Lower leg skin (tissue), 4 donors: ENCODE data around the gene FOXB1. TPM values are rescaled to one million over a fixed set of nuclear protein-coding genes. Genes with fewer than 3 reads are reported as not detected.

Source experiments
- DNase-seq, 2 donors: peaks; one replicate each; pipeline ENCODE4 v3.0.0-alpha.2; 2019; ENCODE audit warnings: low spot score in 2 of 2
- H3K4me3 ChIP-seq: fragments of 200-600 bp; sonication (generic); 2 replicates; pipeline ENCODE4 v1.5.1; 2017; ENCODE audit warnings: mild to moderate bottlenecking, low read depth; ENCODE audit not compliant: poor library complexity, severe bottlenecking
- CTCF ChIP-seq, 3 donors: fragments of 450-650 bp; IDR thresholded peaks; one replicate each; pipeline ENCODE4 v1.5.1; 2016; ENCODE audit warnings: antibody characterized with exemption in 3 of 3, mild to moderate bottlenecking in 3 of 3, moderate library complexity in 2 of 3
- POLR2A ChIP-seq, 2 donors: fragments of 450-650 bp; IDR thresholded peaks; one replicate each; pipeline ENCODE4 v1.6.1; 2016 to 2017; ENCODE audit warnings: antibody characterized with exemption in 2 of 2, mild to moderate bottlenecking in 1 of 2, moderate library complexity in 1 of 2
- WGBS, 2 donors: methylation state at CpG; one replicate each; pipeline ENCODE4 v1.1.5; 2018; 5-methylcytosine and 5-hydroxymethylcytosine counted together
- intact Hi-C: fragments of 100-400 bp; cut with DNase I; formaldehyde crosslinking; loops from one replicate; pipeline ENCODE4 v1.15.0; 2023; ENCODE audit warnings: low total_unique reads
- total RNA-seq, 4 donors: library from RNA; depleted of rRNA; stranded (reverse); fragments of >200 nt; gene quantifications; one replicate each; pipeline ENCODE4 v1.1.0, GENCODE V29; 2016

FOXB1 gene
- total RNA-seq, 4 donors from 2014 or later, result not detected

GRCh38 chr15:59993041-59993750 is 10.9 kb upstream of the FOXB1 start:
- DNase-seq, result no peak
- H3K4me3 ChIP-seq, result no peak overlapping the region
- intact Hi-C loops, result no loop called here
- TF ChIP-seq POLR2A (IDR thresholded peaks at IDR 0.05) (no peak), CTCF (IDR thresholded peaks at IDR 0.05) (no peak)
- 33 to 40% methylated on average over 34 to 35 of the region's 35 CpGs for WGBS, 2 donors

- DNase-seq, result no peak
- intact Hi-C loops, result no loop called here
These were observed 10.1 kb upstream of the FOXB1 start for GRCh38 chr15:59993950-59994401.

GRCh38 chr15:59994526-59994887 is 9.6 kb upstream of the FOXB1 start:
- no peak overlapping the region for H3K4me3 ChIP-seq
- TF ChIP-seq CTCF (IDR thresholded peaks at IDR 0.05) (no peak), POLR2A (IDR thresholded peaks at IDR 0.05) (no peak)
- WGBS, 2 donors, result 5 to 7% methylated on average over 8 of the region's 8 CpGs
- no peak for DNase-seq
- intact Hi-C loops, result no loop called here

More at GRCh38 chr15:59993950-59994401, 10.1 kb upstream of the FOXB1 start:
- TF ChIP-seq CTCF (IDR thresholded peaks at IDR 0.05) (no peak), POLR2A (IDR thresholded peaks at IDR 0.05) (no peak)
- 9% methylated on average over 19 to 20 of the region's 20 CpGs for WGBS, 2 donors
- no peak overlapping the region for H3K4me3 ChIP-seq

GRCh38 chr15:59994888-59995557 is 9.1 kb upstream of the FOXB1 start:
- TF ChIP-seq CTCF (IDR thresholded peaks at IDR 0.05) (no peak), POLR2A (IDR thresholded peaks at IDR 0.05) (no peak)
- no peak for DNase-seq
- no peak overlapping the region for H3K4me3 ChIP-seq
- intact Hi-C loops, result no loop called here
- whole genome bisulfite sequencing, 2 donors, result 4 to 6% methylated on average over 38 to 41 of the region's 41 CpGs

GRCh38 chr15:59995568-59996297 is 8.4 kb upstream of the FOXB1 start:
- DNase-seq, result no peak
- 19 to 21% methylated on average over 24 of the region's 24 CpGs for WGBS, 2 donors
- intact Hi-C loops, result no loop called here
- H3K4me3 ChIP-seq, result no peak overlapping the region
- TF ChIP-seq POLR2A (IDR thresholded peaks at IDR 0.05) (no peak), CTCF (IDR thresholded peaks at IDR 0.05) (no peak)
